Osteoblast (primary cell): Measurements from ENCODE around the gene CD300A. TPM values are rescaled to one million over a fixed set of nuclear protein-coding genes. Genes with fewer than 3 reads are reported as not detected.
A peak's percentile ranks its signal among the peaks of the same experiment; 100 is the strongest.

Experiments
- DNase-seq: peaks from one replicate; pipeline ENCODE4 v3.0.0; 2011; ENCODE audit warnings: low spot score, mixed read lengths; ENCODE audit not compliant: insufficient read length; ENCODE audit errors: missing footprints
- H2AFZ ChIP-seq: 2 replicates; pipeline ENCODE4 v1.6.0; 2011; ENCODE audit warnings: mild to moderate bottlenecking, low read length
- H3K27ac ChIP-seq: 2 replicates; pipeline ENCODE4 v1.5.1; 2011; ENCODE audit warnings: mild to moderate bottlenecking, low read depth, low read length, moderate library complexity
- H3K27me3 ChIP-seq: 2 replicates; pipeline ENCODE4 v1.6.0; 2012; ENCODE audit warnings: mild to moderate bottlenecking, control low read depth, inconsistent platforms, low read length, moderate library complexity; ENCODE audit not compliant: insufficient read depth
- H3K36me3 ChIP-seq: 2 replicates; pipeline ENCODE4 v1.5.1; 2011; ENCODE audit warnings: mild to moderate bottlenecking, low read length, control low read depth, moderate library complexity; ENCODE audit not compliant: insufficient read depth
- H3K4me1 ChIP-seq: 2 replicates; pipeline ENCODE4 v1.5.1; 2011; ENCODE audit warnings: mild to moderate bottlenecking, low read length, control low read depth, moderate library complexity; ENCODE audit not compliant: insufficient read depth
- H3K4me2 ChIP-seq: 2 replicates; pipeline ENCODE4 v1.6.0; 2011; ENCODE audit warnings: mild to moderate bottlenecking, low read length; ENCODE audit not compliant: insufficient read depth
- H3K4me3 ChIP-seq: fragments of 200-600 bp; sonication (generic); 3 replicates; pipeline ENCODE4 v1.5.1; 2012; ENCODE audit warnings: mild to moderate bottlenecking, low read length, inconsistent platforms; ENCODE audit not compliant: insufficient read depth
- H3K79me2 ChIP-seq: 2 replicates; pipeline ENCODE4 v1.6.0; 2012; ENCODE audit warnings: mild to moderate bottlenecking, low read length, control low read depth, inconsistent platforms; ENCODE audit not compliant: insufficient read depth
- H3K9me3 ChIP-seq: 2 replicates; pipeline ENCODE4 v1.5.1; 2011; ENCODE audit warnings: low read depth, low read length, control low read depth
- H4K20me1 ChIP-seq: 2 replicates; pipeline ENCODE4 v1.6.0; 2012; ENCODE audit warnings: mild to moderate bottlenecking, low read length, control low read depth; ENCODE audit not compliant: insufficient read depth
- total RNA-seq: library from RNA; depleted of rRNA; stranded (reverse); fragments of >200 nt; gene quantifications from 2 replicates; pipeline ENCODE4 v1.2.3, GENCODE V29; 2012
- TF ChIP-seq, protein P1 (sequence below): IDR thresholded peaks from 2 replicates; pipeline ENCODE4 v1.5.1; 2011; ENCODE audit warnings: mild to moderate bottlenecking, low read depth, low read length, moderate library complexity; ENCODE audit errors: extremely low read depth

Gene CD300A
- total RNA-seq, 1 donor, result not detected

DNA sequence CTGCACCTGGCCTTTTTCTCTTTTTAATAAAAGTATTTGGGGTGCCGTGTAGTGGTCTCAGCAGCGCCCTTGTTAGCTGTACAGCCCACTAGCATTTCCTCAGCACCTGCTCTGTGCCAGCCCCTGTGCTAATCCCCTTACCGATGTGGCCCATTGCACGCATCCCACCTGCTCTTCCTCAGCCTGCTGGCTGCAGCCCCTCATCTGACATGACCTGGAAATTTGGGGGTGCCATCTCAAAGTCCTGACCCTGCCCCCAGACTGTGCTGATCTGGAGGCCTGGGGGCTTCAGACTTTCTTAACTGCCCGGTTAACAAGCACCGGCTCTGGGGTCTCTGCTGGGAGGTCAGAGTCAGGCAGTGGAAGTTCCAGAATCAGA, 24.2 kb upstream of the CD300A start:
- DNase-seq, result peak; percentile 72
- no peak overlapping the region for H3K27ac ChIP-seq
- H3K79me2 ChIP-seq, result no peaks in the 10 kb centered on the region
- H2AFZ ChIP-seq, result no peak overlapping the region
- TF ChIP-seq, protein P1, sequence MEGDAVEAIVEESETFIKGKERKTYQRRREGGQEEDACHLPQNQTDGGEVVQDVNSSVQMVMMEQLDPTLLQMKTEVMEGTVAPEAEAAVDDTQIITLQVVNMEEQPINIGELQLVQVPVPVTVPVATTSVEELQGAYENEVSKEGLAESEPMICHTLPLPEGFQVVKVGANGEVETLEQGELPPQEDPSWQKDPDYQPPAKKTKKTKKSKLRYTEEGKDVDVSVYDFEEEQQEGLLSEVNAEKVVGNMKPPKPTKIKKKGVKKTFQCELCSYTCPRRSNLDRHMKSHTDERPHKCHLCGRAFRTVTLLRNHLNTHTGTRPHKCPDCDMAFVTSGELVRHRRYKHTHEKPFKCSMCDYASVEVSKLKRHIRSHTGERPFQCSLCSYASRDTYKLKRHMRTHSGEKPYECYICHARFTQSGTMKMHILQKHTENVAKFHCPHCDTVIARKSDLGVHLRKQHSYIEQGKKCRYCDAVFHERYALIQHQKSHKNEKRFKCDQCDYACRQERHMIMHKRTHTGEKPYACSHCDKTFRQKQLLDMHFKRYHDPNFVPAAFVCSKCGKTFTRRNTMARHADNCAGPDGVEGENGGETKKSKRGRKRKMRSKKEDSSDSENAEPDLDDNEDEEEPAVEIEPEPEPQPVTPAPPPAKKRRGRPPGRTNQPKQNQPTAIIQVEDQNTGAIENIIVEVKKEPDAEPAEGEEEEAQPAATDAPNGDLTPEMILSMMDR, result no peak
- H3K27me3 ChIP-seq, result no peaks in the 10 kb centered on the region
- no peaks in the 10 kb centered on the region for H3K36me3 ChIP-seq
- no peaks in the 10 kb centered on the region for H3K9me3 ChIP-seq
- no peak overlapping the region for H3K4me3 ChIP-seq
- no peaks in the 10 kb centered on the region for H4K20me1 ChIP-seq
- H3K4me1 ChIP-seq, result no peaks in the 10 kb centered on the region
- no peak overlapping the region for H3K4me2 ChIP-seq

DNA sequence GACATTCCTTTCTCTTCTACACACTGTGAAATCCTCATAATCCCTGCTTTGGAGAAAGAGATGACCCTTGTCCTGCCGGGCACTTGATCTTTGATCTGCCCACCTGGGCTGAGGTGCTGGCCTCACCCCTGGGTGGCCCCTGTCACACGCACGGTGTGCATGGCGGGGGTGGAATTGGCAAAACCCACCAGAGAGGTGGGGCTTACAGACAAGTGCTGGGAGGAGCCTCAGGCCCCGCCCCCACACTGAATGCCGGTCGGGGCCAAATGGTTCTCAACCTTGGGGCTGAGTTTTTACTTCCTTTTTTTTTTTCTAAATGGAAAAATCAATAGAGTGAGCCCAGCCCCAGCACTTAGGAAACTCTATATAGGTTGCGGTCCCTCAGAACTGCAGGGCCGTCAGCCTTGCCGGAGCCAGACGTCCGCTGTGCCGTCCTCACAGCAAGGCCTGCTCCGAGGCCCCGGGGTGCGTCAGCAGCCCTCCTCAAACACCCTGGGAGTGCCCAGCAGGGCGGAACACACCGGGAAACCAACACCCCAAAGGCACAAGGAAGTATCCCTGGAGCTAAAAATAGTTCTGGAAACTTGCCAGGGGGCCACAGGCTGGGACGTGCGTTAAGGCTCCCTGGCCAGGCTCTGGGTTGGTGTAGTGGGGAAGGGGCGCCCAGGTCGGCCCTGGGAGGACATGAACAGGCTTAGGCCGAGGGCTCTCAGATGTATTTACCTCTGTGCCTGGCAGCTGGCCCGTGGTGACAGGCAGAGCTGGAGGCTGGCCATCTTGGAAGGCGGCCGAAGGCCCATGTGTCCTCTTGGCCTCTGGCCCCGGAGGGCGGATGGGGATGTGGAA, 23.5 kb upstream of the CD300A start:
- no peaks in the 10 kb centered on the region for H3K36me3 ChIP-seq
- no peak overlapping the region for H3K4me3 ChIP-seq
- no peaks in the 10 kb centered on the region for H4K20me1 ChIP-seq
- no peaks in the 10 kb centered on the region for H3K79me2 ChIP-seq
- H3K27me3 ChIP-seq, result no peaks in the 10 kb centered on the region
- TF ChIP-seq, protein P1, result no peak
- no peaks in the 10 kb centered on the region for H3K9me3 ChIP-seq
- H3K4me2 ChIP-seq, result no peak overlapping the region
- no peaks in the 10 kb centered on the region for H3K4me1 ChIP-seq
- H3K27ac ChIP-seq, result no peak overlapping the region
- peak; percentile 52 for DNase-seq
- H2AFZ ChIP-seq, result no peak overlapping the region

DNA sequence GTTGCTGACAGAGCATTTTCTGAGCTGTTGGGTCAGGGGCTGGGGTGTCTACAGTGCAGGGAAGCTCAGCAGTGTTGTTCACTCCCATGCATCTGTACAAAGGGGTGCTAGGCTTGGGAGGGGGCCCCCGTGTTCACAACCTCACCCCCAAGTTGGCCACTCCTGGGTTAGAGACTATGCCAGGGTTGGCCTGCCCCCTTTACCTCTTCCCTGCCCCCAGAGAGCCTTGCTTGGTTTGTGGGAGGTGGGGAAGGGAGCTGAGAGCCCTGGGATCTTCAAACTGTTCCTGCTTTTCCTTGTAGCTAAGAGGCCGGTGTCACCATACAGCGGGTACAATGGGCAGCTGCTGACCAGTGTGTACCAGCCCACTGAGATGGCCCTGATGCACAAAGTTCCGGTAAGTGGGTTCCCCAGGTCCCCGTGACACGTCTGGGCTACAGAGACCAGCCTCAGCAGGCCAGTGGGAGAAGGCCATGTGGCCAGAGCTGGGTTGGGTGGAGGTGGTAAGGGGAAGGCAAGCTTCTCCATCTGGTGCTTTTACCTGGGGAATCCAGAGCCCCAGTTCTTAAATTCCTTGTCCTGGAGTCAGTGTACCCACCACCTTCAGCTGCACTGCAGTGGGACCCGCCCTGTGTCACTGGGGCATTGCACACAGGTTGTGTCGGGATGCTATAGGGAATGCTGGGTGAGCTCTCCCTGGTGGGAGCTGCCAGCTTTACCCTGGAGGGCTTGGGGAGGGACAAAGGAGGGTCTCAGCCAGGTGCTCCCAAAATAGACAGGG, 22.7 kb upstream of the CD300A start:
- no peaks in the 10 kb centered on the region for H4K20me1 ChIP-seq
- H2AFZ ChIP-seq, result no peak overlapping the region
- H3K27me3 ChIP-seq, result no peaks in the 10 kb centered on the region
- H3K36me3 ChIP-seq, result no peaks in the 10 kb centered on the region
- H3K9me3 ChIP-seq, result no peaks in the 10 kb centered on the region
- H3K27ac ChIP-seq, result no peak overlapping the region
- no peak overlapping the region for H3K4me3 ChIP-seq
- no peak overlapping the region for H3K4me2 ChIP-seq
- peak; percentile 47 for DNase-seq
- H3K79me2 ChIP-seq, result no peaks in the 10 kb centered on the region
- TF ChIP-seq, protein P1, result no peak
- H3K4me1 ChIP-seq, result no peaks in the 10 kb centered on the region

DNA sequence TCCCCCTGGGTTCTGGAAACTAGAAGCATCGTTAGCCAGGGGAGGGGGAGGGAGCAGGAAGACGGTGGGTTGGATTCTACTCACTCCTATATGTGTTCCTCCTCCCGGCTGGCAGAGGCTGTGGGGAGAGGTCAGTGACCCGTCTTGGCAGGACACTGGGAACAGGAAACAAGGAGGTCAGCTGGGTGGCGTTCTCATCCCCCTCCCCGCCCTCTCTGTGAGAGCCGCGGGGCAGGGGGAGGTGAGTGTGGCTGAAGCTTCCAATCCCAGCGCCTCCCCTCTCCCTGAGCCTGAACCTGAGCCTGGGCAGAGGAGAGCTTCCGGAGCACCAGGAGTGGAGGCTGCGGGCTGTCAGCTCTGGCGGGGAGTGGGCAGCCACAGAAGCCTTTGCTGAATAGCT, 22.0 kb upstream of the CD300A start:
- Histone ChIP-seq H4K20me1 (no peaks in the 10 kb centered on the region), H3K9me3 (no peaks in the 10 kb centered on the region), H3K4me2 (no peak overlapping the region), H3K27ac (no peak overlapping the region), H3K36me3 (no peaks in the 10 kb centered on the region), H3K79me2 (no peaks in the 10 kb centered on the region), H3K4me3 (no peak overlapping the region), H2AFZ (no peak overlapping the region), H3K4me1 (no peaks in the 10 kb centered on the region), H3K27me3 (no peaks in the 10 kb centered on the region)
- DNase-seq, result peak; percentile 42
- TF ChIP-seq, protein P1, result no peak
